GM21825 (cell line): ENCODE results near the gene PRDM16.

Experiments
- ATAC-seq: cut with Tn5 transposase; IDR thresholded peaks from one replicate; pipeline ENCODE4 v1.9.1; 2021; ENCODE audit warnings: mild to moderate bottlenecking, moderate library complexity; ENCODE audit not compliant: unreplicated experiment

Gene PRDM16

GRCh38 chr1:3174487-3175247, 105.7 kb downstream of the PRDM16 start:
- no peak for ATAC-seq

GRCh38 chr1:3175486-3175885, 106.5 kb downstream of the PRDM16 start:
- no peak for ATAC-seq

GRCh38 chr1:3176028-3176427, 107.0 kb downstream of the PRDM16 start:
- ATAC-seq, result no peak

GRCh38 chr1:3176820-3177219, 107.8 kb downstream of the PRDM16 start:
- ATAC-seq, result no peak

- ATAC-seq, result no peak
These were observed 109.3 kb downstream of the PRDM16 start for GRCh38 chr1:3178279-3178678.

- ATAC-seq, result no peak
These were observed 110.5 kb downstream of the PRDM16 start for GRCh38 chr1:3179471-3179870.

GRCh38 chr1:3180915-3181314, 111.9 kb downstream of the PRDM16 start:
- no peak for ATAC-seq

GRCh38 chr1:3181956-3182355, 113.0 kb downstream of the PRDM16 start:
- ATAC-seq, result no peak

GRCh38 chr1:3183411-3183810, 114.4 kb downstream of the PRDM16 start:
- no peak for ATAC-seq

- no peak for ATAC-seq
These were observed 114.8 kb downstream of the PRDM16 start for GRCh38 chr1:3183813-3184212.

- ATAC-seq, result no peak
These were observed 115.7 kb downstream of the PRDM16 start for GRCh38 chr1:3184666-3185065.

- no peak for ATAC-seq
These were observed 117.0 kb downstream of the PRDM16 start for GRCh38 chr1:3185896-3186525.

- ATAC-seq, result no peak
These were observed 117.5 kb downstream of the PRDM16 start for GRCh38 chr1:3186526-3186921.

GRCh38 chr1:3187415-3188149, 118.6 kb downstream of the PRDM16 start:
- no peak for ATAC-seq

GRCh38 chr1:3188150-3188971, 119.4 kb downstream of the PRDM16 start:
- ATAC-seq, result no peak

- ATAC-seq, result no peak
These were observed 121.4 kb downstream of the PRDM16 start for GRCh38 chr1:3190256-3191041.

- no peak for ATAC-seq
These were observed 123.4 kb downstream of the PRDM16 start for GRCh38 chr1:3192361-3192760.

GRCh38 chr1:3192825-3193224, 123.8 kb downstream of the PRDM16 start:
- ATAC-seq, result no peak

- no peak for ATAC-seq
These were observed 124.8 kb downstream of the PRDM16 start for GRCh38 chr1:3193811-3194210.

- ATAC-seq, result no peak
These were observed 125.9 kb downstream of the PRDM16 start for GRCh38 chr1:3194760-3195479.
